Esophagus squamous epithelium (tissue), 5 donors: ENCODE data around the gene BACH1. TPM values are rescaled to one million over a fixed set of nuclear protein-coding genes. Genes with fewer than 3 reads are reported as not detected.

Experiments
- DNase-seq: peaks from one replicate; lab custom pipeline; 2025; lab: John Stamatoyannopoulos, UW
- H3K27ac ChIP-seq, 4 donors: fragments of 200-600 bp; sonication (generic); one replicate each; pipeline ENCODE4 v1.5.1; 2016 to 2019; ENCODE audit warnings: mild to moderate bottlenecking in 1 of 4
- H3K27me3 ChIP-seq, 4 donors: fragments of 200-600 bp; sonication (generic); 1 replicate in 3 of 4; 2 replicates in 1 of 4; pipeline versions ENCODE4 v1.5.1 to v1.6.0; 2017 to 2021; ENCODE audit warnings: antibody characterized with exemption in 1 of 4
- H3K36me3 ChIP-seq, 3 donors: fragments of 200-600 bp; sonication (generic); one replicate each; pipeline ENCODE4 v1.5.1; 2016 to 2019
- H3K4me1 ChIP-seq, 3 donors: fragments of 200-600 bp; sonication (generic); one replicate each; pipeline ENCODE4 v1.5.1; 2017 to 2019
- H3K4me3 ChIP-seq, 4 donors: fragments of 200-600 bp; sonication (generic); 1 replicate in 3 of 4; 2 replicates in 1 of 4; pipeline ENCODE4 v1.5.1; 2016 to 2019; ENCODE audit warnings: mild to moderate bottlenecking in 2 of 4, moderate library complexity in 1 of 4
- H3K9me3 ChIP-seq, 3 donors: fragments of 200-600 bp; sonication (generic); one replicate each; pipeline ENCODE4 v1.5.1; 2016 to 2019
- POLR2A ChIP-seq, 4 donors: fragments of 450-650 bp; IDR thresholded peaks; one replicate each; pipeline ENCODE4 v1.6.1; 2017; ENCODE audit warnings: antibody characterized with exemption in 4 of 4, mild to moderate bottlenecking in 4 of 4, moderate library complexity in 3 of 4
- WGBS, 2 donors: methylation state at CpG; one replicate each; pipeline ENCODE4 v1.1.5; 2018; 5-methylcytosine and 5-hydroxymethylcytosine counted together
- intact Hi-C: fragments of 100-400 bp; cut with DNase I; formaldehyde crosslinking; loops from one replicate; pipeline ENCODE4 v1.15.0; 2022
- total RNA-seq, 4 donors: library from RNA; depleted of rRNA; stranded (reverse); fragments of >200 nt; gene quantifications; one replicate each; pipeline ENCODE4 v1.1.0, GENCODE V29; 2016
- TF ChIP-seq, protein P1 (sequence below), 6 experiments: fragments of 450-650 bp in 4 of 6; fragments of 200-600 bp in 2 of 6; sonication (generic) in 2 of 6; IDR thresholded peaks; one replicate each; pipeline ENCODE4 v1.5.1; 2016 to 2019; ENCODE audit warnings: antibody characterized with exemption in 6 of 6, mild to moderate bottlenecking in 4 of 6, moderate library complexity in 4 of 6
- donor health status: DM: yes; HTN: yes; CAD: no.

Gene BACH1
- total RNA-seq, 4 donors from 2014 or later, result 39.6 to 54.6 (median 44.8) TPM

DNA sequence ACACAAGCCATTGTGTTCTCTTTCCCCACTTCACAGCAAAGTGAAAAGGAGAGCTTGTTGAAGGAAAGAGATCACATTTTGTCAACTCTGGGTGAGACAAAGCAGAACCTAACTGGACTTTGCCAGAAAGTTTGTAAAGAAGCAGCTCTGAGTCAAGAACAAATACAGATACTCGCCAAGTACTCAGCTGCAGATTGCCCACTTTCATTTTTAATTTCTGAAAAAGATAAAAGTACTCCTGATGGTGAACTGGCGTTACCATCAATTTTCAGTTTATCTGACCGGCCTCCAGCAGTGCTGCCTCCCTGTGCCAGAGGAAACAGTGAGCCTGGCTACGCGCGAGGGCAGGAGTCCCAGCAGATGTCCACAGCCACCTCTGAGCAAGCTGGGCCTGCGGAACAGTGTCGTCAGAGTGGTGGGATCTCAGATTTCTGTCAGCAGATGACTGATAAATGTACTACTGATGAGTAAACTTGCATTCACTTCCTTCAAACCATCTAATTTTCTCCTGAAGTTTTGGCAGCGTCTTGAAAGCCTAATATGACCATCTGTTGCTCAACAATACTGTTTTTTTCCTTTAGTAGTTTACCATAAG lies 43.7 kb downstream of the BACH1 start:
- intact Hi-C loops, result no loop called here
- peaks cover 0 to 30% (median 13%) of the 10 kb centered on the region in 3 donors for H3K4me1 ChIP-seq
- H3K4me3 ChIP-seq, result peak overlapping the region in 1 of 4 donors; percentile 44
- H3K27ac ChIP-seq, result peak overlapping the region; percentile 15 to 74 (median 42)
- peaks cover 0 to 29% (median 0%) of the 10 kb centered on the region in 3 donors for H3K36me3 ChIP-seq
- H3K27me3 ChIP-seq, result no peaks in the 10 kb centered on the region
- H3K9me3 ChIP-seq, result no peaks in the 10 kb centered on the region
- DNase-seq, result no peak
- 9 to 31% methylated on average over 9 of the region's 9 CpGs for WGBS, 2 donors
- no peak for TF ChIP-seq POLR2A (IDR thresholded peaks at IDR 0.05)
- TF ChIP-seq, protein P1, sequence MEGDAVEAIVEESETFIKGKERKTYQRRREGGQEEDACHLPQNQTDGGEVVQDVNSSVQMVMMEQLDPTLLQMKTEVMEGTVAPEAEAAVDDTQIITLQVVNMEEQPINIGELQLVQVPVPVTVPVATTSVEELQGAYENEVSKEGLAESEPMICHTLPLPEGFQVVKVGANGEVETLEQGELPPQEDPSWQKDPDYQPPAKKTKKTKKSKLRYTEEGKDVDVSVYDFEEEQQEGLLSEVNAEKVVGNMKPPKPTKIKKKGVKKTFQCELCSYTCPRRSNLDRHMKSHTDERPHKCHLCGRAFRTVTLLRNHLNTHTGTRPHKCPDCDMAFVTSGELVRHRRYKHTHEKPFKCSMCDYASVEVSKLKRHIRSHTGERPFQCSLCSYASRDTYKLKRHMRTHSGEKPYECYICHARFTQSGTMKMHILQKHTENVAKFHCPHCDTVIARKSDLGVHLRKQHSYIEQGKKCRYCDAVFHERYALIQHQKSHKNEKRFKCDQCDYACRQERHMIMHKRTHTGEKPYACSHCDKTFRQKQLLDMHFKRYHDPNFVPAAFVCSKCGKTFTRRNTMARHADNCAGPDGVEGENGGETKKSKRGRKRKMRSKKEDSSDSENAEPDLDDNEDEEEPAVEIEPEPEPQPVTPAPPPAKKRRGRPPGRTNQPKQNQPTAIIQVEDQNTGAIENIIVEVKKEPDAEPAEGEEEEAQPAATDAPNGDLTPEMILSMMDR (IDR thresholded peaks at IDR 0.05), result no peak

- Histone ChIP-seq H3K4me3 (no peak overlapping the region), H3K9me3 (no peaks in the 10 kb centered on the region), H3K27ac (peak overlapping the region in 2 of 4 donors; percentile 25 to 36), H3K27me3 (no peaks in the 10 kb centered on the region), H3K4me1 (peaks cover 0 to 37% (median 13%) of the 10 kb centered on the region in 3 donors), H3K36me3 (peaks cover 0 to 19% (median 0%) of the 10 kb centered on the region in 3 donors)
- intact Hi-C loops, result no loop called here
- TF ChIP-seq, protein P1 (IDR thresholded peaks at IDR 0.05), result no peak
- no peak for TF ChIP-seq POLR2A (IDR thresholded peaks at IDR 0.05)
- no peak for DNase-seq
- 68 to 78% methylated on average over 4 of the region's 4 CpGs for WGBS, 2 donors
These were observed 44.8 kb downstream of the BACH1 start for GRCh38 chr21:29343519-29343918.

DNA sequence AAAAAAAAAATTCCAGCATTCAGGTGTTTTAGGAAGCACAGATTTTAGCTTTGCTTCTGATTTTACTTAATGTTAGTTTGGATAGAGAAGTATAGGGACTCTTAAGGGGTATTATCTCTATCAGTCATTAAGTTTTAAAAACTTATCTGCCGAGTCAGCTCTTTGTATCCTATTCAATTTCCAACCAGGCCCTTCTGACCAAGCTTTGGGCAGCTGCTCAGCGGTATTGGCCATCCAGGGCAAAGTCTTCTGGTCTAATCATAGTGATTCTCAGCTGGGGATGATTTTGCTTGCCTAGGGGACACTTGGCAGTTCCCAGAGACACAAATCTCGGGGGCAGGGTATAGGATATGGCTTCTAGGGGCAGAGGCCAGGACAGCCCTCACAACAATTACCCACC lies 47.6 kb downstream of the BACH1 start:
- intact Hi-C loops, result no loop called here

GRCh38 chr21:29346771-29347170 lies 48.0 kb downstream of the BACH1 start:
- no peak for DNase-seq
- no peak for TF ChIP-seq POLR2A (IDR thresholded peaks at IDR 0.05)
- TF ChIP-seq, protein P1 (IDR thresholded peaks at IDR 0.05), result no peak
- intact Hi-C loops, result no loop called here
- Histone ChIP-seq H3K9me3 (no peaks in the 10 kb centered on the region), H3K27me3 (no peaks in the 10 kb centered on the region), H3K36me3 (peaks cover 0 to 17% (median 0%) of the 10 kb centered on the region in 3 donors), H3K4me1 (peaks cover 0 to 36% (median 12%) of the 10 kb centered on the region in 3 donors), H3K27ac (peak overlapping the region in 1 of 4 donors; percentile 1), H3K4me3 (no peak overlapping the region)
- 82 to 95% methylated on average over 4 of the region's 4 CpGs for WGBS, 2 donors

More for the DNA sequence above, 47.6 kb downstream of the BACH1 start:
- 96 to 100% methylated on average over 2 to 3 of the region's 3 CpGs for WGBS, 2 donors
- no peak for DNase-seq
- TF ChIP-seq, protein P1 (IDR thresholded peaks at IDR 0.05), result no peak
- no peak for TF ChIP-seq POLR2A (IDR thresholded peaks at IDR 0.05)
- Histone ChIP-seq H3K36me3 (peaks cover 0 to 14% (median 0%) of the 10 kb centered on the region in 3 donors), H3K27me3 (no peaks in the 10 kb centered on the region), H3K9me3 (no peaks in the 10 kb centered on the region), H3K4me3 (no peak overlapping the region), H3K4me1 (peaks cover 0 to 39% (median 13%) of the 10 kb centered on the region in 3 donors), H3K27ac (no peak overlapping the region)

GRCh38 chr21:29347274-29347681 lies 48.6 kb downstream of the BACH1 start:
- no peaks in the 10 kb centered on the region for H3K27me3 ChIP-seq
- peak overlapping the region in 1 of 4 donors; percentile 1 for H3K27ac ChIP-seq
- TF ChIP-seq, protein P1 (IDR thresholded peaks at IDR 0.05), result no peak
- TF ChIP-seq POLR2A (IDR thresholded peaks at IDR 0.05), result no peak
- no peak overlapping the region for H3K4me3 ChIP-seq
- peaks cover 0 to 31% (median 7%) of the 10 kb centered on the region in 3 donors for H3K4me1 ChIP-seq
- 64 to 73% methylated on average over 4 of the region's 4 CpGs for whole genome bisulfite sequencing, 2 donors
- no peak for DNase-seq
- intact Hi-C loops, result no loop called here
- peaks cover 0 to 22% (median 0%) of the 10 kb centered on the region in 3 donors for H3K36me3 ChIP-seq
- H3K9me3 ChIP-seq, result no peaks in the 10 kb centered on the region
